Heart left ventricle (tissue), 16 donors: ENCODE results near the gene CLEC18A. TPM values are rescaled to one million over a fixed set of nuclear protein-coding genes. Genes with fewer than 3 reads are reported as not detected.
"Not testable (repeated sequence)": the region's sequence is repeated elsewhere in the genome, so short reads cannot be mapped to it uniquely, and the experiment has no call there.

Experiments used
- ATAC-seq, 4 donors: fragments of 200-7000 bp; cut with Tn5 transposase; one replicate each; pipeline ENCODE4 v1.9.1; 2020 to 2022; ENCODE audit warnings: moderate library complexity in 4 of 4, mild to moderate bottlenecking in 3 of 4, moderate number of reproducible peaks in 1 of 4
- DNase-seq, 5 donors: peaks; one replicate each; pipeline ENCODE4 v3.0.0-alpha.2; 2020
- H3K27ac ChIP-seq, 12 donors: fragments of 200-600 bp; sonication (generic) in 4 of 12; one replicate each; pipeline versions ENCODE4 v1.5.0 to v1.8.0; 2016 to 2022; ENCODE audit warnings: mild to moderate bottlenecking in 2 of 12
- H3K27me3 ChIP-seq, 9 donors: fragments of 200-600 bp; sonication (generic) in 2 of 9; one replicate each; pipeline versions ENCODE4 v1.5.1 to v1.8.0; 2016 to 2022; ENCODE audit warnings: mild to moderate bottlenecking in 3 of 9
- H3K36me3 ChIP-seq, 9 donors: fragments of 200-600 bp; sonication (generic) in 2 of 9; one replicate each; pipeline versions ENCODE4 v1.5.0 to v1.8.0; 2018 to 2022; ENCODE audit warnings: mild to moderate bottlenecking in 2 of 9
- H3K4me1 ChIP-seq, 12 donors: fragments of 200-600 bp; sonication (generic) in 4 of 12; one replicate each; pipeline versions ENCODE4 v1.5.0 to v1.8.0; 2016 to 2022; ENCODE audit warnings: mild to moderate bottlenecking in 3 of 12
- H3K4me3 ChIP-seq, 12 donors: fragments of 200-600 bp; sonication (generic) in 4 of 12; one replicate each; pipeline versions ENCODE4 v1.5.0 to v1.8.0; 2017 to 2022; ENCODE audit warnings: mild to moderate bottlenecking in 9 of 12, moderate library complexity in 4 of 12
- H3K9me3 ChIP-seq, 12 donors: fragments of 200-600 bp; sonication (generic) in 4 of 12; one replicate each; pipeline versions ENCODE4 v1.5.0 to v1.8.0; 2016 to 2022; ENCODE audit warnings: mild to moderate bottlenecking in 1 of 12
- POLR2A ChIP-seq, 2 donors: fragments of 450-650 bp; IDR thresholded peaks; one replicate each; pipeline ENCODE4 v1.6.1; 2017; ENCODE audit warnings: antibody characterized with exemption in 2 of 2, mild to moderate bottlenecking in 2 of 2, moderate library complexity in 2 of 2
- WGBS, 4 donors: extraction: QIAGEN DNeasy Blood & Tissue Kit in 2 of 4; methylation state at CpG; one replicate each; pipeline versions ENCODE4 v1.1.5 to v1.1.7; 2013 to 2018; 5-methylcytosine and 5-hydroxymethylcytosine counted together
- intact Hi-C, 10 donors: fragments of 100-400 bp; cut with DNase I; formaldehyde crosslinking; loops; one replicate each; pipeline versions ENCODE4 v1.11.1 to v1.14.2; 2022
- polyA plus RNA-seq, 2 donors: library from polyadenylated mRNA; stranded (reverse); fragments of 200-250 nt; gene quantifications; one replicate each; pipeline ENCODE4 v1.2.3, GENCODE V29; 2013
- total RNA-seq, 9 donors: library from RNA; depleted of rRNA in 2 of 9; stranded (reverse); fragments of >200 nt in 2 of 9; fragmentation: NEBNext Ultra II Directional in 3 of 9; extraction: Animal tissue kit (Norgen Biotek cat#: 25700) in 3 of 9; gene quantifications; one replicate each; pipeline versions ENCODE4 v1.1.0 to v1.2.4, GENCODE V29; 2016 to 2023
- donor health status: ischemic (EF 13 %, LVEDD 7.1; RV severe dilation, severe dysfunction).
- donor health status: healthy with polysubstance abuse.
- donor health status: DM: no; HTN: yes; CAD: no.
- donor health status: DM: no; HTN: no; CAD: no.
- donor health status: ischemic (EF 25% LVEDD 6.9; RV normal size, moderate dysfunction).
- donor health status: ischemic (EF 25% LVEDD 5.7; RV mildly dilated, moderate dysfunction).
- donor health status: healthy.
- donor health status: DM: yes; HTN: yes; CAD: no.
- donor health status: ischemic (EF 35%, LVEDD 5.7; RV mildly dilated, moderate dysfunction).
- donor health status: nonischemic (EF 11% LVEDD 7.7; RV severe dilation, severe dysfunction).
- donor health status: DM: yes; HTN: yes; CAD: no.
- donor health status: PGD.
- donor health status: ischemic (EF 29% LVEDD 5.4; RV normal size, mild dysfunction).
- donor health status: nonischemic (EF 23%, LVEDD 6.1; RV moderate dilation, normal function).

CLEC18A gene
- total and polyA plus RNA-seq, 11 donors, result 0.08 to 1.1 (median 0.13) TPM; not detected in 5

DNA sequence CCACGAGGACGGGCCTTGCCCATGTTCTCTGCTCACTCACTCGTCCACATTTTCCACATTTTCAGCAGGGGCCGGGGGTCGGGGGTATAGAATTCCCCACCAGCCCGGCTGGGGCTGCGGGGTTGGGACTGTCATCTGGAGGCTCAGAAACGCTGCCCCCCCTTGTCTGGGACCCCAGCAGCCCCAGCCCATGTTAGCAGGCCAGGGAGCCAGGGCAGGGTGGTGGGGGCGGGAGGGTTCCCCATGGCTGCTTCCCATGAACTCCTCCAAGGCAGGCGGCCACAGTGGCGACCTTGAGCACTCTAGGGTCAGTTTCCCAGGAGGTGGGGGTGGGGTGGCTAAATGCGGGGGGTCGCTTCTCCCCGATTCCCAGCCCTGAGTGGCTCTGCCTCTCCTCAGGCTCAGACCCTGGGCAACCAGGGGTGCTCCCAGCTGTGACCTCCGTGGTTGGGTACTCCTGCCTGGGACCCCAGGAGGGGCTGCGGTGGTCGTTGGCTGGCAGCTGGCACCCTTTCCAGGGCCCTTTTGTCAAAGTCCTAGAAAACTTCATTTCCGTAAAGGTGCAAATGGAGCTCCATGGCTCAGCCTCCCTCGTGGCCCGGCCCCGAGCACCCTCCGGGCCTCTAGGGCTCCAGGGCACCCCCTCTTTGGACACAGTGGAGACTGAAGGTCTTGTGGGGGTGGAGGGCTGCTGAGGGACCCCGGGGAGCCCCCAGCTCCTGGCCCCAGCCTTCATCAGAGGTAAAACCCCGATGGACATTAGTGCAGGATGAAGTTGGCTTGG, 1.6 kb downstream of the CLEC18A start:
- H3K36me3 ChIP-seq, ATAC-seq, H3K9me3 ChIP-seq, H3K27me3 ChIP-seq, intact Hi-C loops, H3K4me3 ChIP-seq, H3K27ac ChIP-seq, H3K4me1 ChIP-seq: not testable (repeated sequence)
- 75 to 93% (median 87%) methylated on average over 7 to 17 of the region's 24 CpGs for WGBS, 4 donors
- DNase-seq, result peak in 2 of 5 donors; percentile 17 to 26

DNA sequence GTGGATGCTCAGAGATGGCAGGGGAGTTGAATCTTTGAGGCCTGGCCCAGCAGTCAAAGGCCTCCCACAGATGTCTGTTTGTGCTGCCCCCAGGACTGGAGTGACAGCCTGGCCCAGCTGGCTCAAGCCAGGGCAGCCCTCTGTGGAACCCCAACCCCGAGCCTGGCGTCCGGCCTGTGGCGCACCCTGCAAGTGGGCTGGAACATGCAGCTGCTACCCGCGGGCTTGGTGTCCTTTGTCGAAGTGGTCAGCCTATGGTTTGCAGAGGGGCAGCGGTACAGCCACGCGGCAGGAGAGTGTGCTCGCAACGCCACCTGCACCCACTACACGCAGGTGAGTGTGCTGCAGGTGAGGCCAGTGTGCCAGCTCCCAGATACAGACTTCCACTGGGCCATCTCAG, 3.1 kb downstream of the CLEC18A start:
- H3K36me3 ChIP-seq, DNase-seq, ATAC-seq, H3K27ac ChIP-seq, intact Hi-C loops, H3K27me3 ChIP-seq, H3K9me3 ChIP-seq, H3K4me3 ChIP-seq, H3K4me1 ChIP-seq: not testable (repeated sequence)
- WGBS, 4 donors, result 60 to 95% (median 93%) methylated on average over 1 to 13 of the region's 13 CpGs

GRCh38 chr16:69963312-69963711, 12.2 kb downstream of the CLEC18A start:
- ATAC-seq, H3K9me3 ChIP-seq, H3K27me3 ChIP-seq, H3K4me1 ChIP-seq, H3K27ac ChIP-seq, H3K36me3 ChIP-seq, H3K4me3 ChIP-seq, intact Hi-C loops, DNase-seq: not testable (repeated sequence)
- 94 to 99% methylated on average over 6 to 7 of the region's 9 CpGs; no CpG with 5 or more reads in 2 of the 4 donors for WGBS, 4 donors

GRCh38 chr16:69964960-69965660, 14.0 kb downstream of the CLEC18A start:
- TF ChIP-seq POLR2A (IDR thresholded peaks at IDR 0.05), result peak in 1 of 2 donors; percentile 81
- Histone ChIP-seq H3K27ac (peak overlapping the region in 11 of 12 donors; percentile 38 to 89 (median 76)), H3K4me3 (peak overlapping the region; percentile 17 to 80 (median 54))
- DNase-seq (peak; percentile 46 to 84 (median 81)), ATAC-seq (peak; percentile 85 to 98 (median 94))
- H3K27me3 ChIP-seq, H3K4me1 ChIP-seq, H3K9me3 ChIP-seq, intact Hi-C loops, H3K36me3 ChIP-seq: not testable (repeated sequence)
- 10 to 88% (median 38%) methylated on average over 6 to 56 of the region's 68 CpGs for WGBS, 4 donors

DNA sequence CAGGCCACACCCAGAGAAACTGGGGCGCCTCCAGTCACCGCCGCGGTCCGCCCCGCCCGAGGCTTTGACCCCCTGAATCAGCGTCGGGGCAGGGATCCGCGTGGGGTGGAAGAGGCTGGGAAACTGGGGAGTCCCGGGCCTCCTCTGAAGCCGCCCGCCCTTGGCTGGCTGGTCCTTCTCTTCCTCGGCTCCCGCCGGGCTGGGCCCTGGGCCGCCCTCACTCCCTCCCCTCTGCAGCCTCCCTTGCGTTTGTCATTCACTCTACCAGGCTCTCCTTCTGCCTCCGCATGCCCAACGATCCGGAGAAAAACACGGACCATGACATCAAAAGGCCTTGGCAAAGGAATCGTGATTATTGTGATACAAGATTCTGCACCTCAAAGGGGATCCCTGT, 14.5 kb downstream of the CLEC18A start:
- ATAC-seq, result peak in 3 of 4 donors; percentile 7 to 76 (median 59)
- intact Hi-C loops, H3K36me3 ChIP-seq, H3K27me3 ChIP-seq, DNase-seq, H3K9me3 ChIP-seq, H3K4me1 ChIP-seq: not testable (repeated sequence)
- WGBS, 4 donors, result 3 to 7% methylated on average over 5 of the region's 24 CpGs; no CpG with 5 or more reads in 2 of the 4 donors
- H3K4me3 ChIP-seq, result peak overlapping the region in 11 of 12 donors; percentile 45 to 80 (median 56)
- H3K27ac ChIP-seq, result peak overlapping the region in 10 of 12 donors; percentile 16 to 89 (median 76)

GRCh38 chr16:69967688-69968087, 16.6 kb downstream of the CLEC18A start:
- intact Hi-C loops, DNase-seq, H3K36me3 ChIP-seq, H3K9me3 ChIP-seq, H3K4me1 ChIP-seq, H3K27me3 ChIP-seq, ATAC-seq, H3K27ac ChIP-seq, H3K4me3 ChIP-seq: not testable (repeated sequence)
- WGBS, 4 donors, result no CpG with 5 or more reads among the region's 5 CpGs

- H3K9me3 ChIP-seq, ATAC-seq, intact Hi-C loops, DNase-seq, H3K27ac ChIP-seq, H3K27me3 ChIP-seq, H3K4me1 ChIP-seq, H3K4me3 ChIP-seq, H3K36me3 ChIP-seq: not testable (repeated sequence)
- no CpG with 5 or more reads among the region's 10 CpGs for WGBS, 4 donors
Observed at GRCh38 chr16:69968125-69968524, 17.0 kb downstream of the CLEC18A start.

DNA sequence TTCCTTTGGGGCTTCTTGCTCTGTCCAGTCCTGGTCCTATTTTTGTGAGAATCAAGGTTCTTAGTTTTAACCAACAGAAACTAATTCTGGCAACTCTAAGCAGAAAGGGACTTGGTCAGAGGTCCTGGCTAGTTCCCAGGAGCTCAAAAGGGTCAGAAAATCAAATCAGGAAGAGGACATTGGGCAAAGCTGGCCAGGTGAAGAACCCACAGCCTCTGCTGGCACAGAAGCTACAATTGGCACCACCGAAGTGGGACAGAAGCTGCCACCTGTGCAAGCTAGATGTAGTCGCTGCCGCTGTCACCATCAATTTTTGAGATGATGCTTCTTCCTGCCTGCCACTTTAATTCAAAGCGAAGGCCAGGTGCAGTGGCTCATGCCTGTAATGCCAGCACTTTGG, 18.5 kb downstream of the CLEC18A start:
- ATAC-seq, intact Hi-C loops, DNase-seq, H3K27ac ChIP-seq, H3K36me3 ChIP-seq, H3K4me3 ChIP-seq, H3K9me3 ChIP-seq, H3K4me1 ChIP-seq, H3K27me3 ChIP-seq: not testable (repeated sequence)
- 84 to 100% (median 94%) methylated on average over 1 to 4 of the region's 4 CpGs for WGBS, 4 donors

GRCh38 chr16:69972120-69972519, 21.0 kb downstream of the CLEC18A start:
- H3K4me3 ChIP-seq, H3K4me1 ChIP-seq, H3K36me3 ChIP-seq, H3K27me3 ChIP-seq, H3K9me3 ChIP-seq, H3K27ac ChIP-seq, DNase-seq, intact Hi-C loops: not testable (repeated sequence)
- 53 to 100% (median 79%) methylated on average over 3 to 4 of the region's 7 CpGs for WGBS, 4 donors
- ATAC-seq, result peak in 1 of 4 donors; percentile 64

GRCh38 chr16:69972935-69973334, 21.8 kb downstream of the CLEC18A start:
- H3K4me1 ChIP-seq, H3K4me3 ChIP-seq, H3K9me3 ChIP-seq, H3K27ac ChIP-seq, DNase-seq, ATAC-seq, H3K27me3 ChIP-seq, H3K36me3 ChIP-seq, intact Hi-C loops: not testable (repeated sequence)
- 88 to 96% (median 91%) methylated on average over 2 to 7 of the region's 8 CpGs for WGBS, 4 donors

DNA sequence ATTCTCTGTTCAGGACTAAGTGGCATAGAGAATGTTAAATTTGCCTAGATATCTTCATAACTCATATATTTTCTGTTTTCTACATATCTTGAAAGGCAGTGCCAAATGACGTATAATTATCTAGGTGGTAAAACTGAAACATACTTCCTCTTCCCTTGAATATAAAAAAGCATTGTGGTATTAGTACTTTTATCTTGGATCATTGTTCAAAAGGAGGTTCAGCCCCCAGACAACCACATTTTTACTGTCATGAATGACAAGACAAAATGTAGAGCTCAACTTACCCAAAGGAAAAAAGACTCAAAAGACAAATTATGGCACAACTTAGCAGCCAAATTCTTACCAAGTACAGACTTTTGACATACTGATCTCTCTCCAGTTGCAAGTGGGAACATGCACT, 34.1 kb downstream of the CLEC18A start:
- H3K27ac ChIP-seq, ATAC-seq, DNase-seq, intact Hi-C loops, H3K4me3 ChIP-seq, H3K4me1 ChIP-seq, H3K9me3 ChIP-seq, H3K27me3 ChIP-seq: not testable (repeated sequence)
- 85 to 94% (median 88%) methylated on average over 1 of the region's 1 CpG for WGBS, 4 donors
- H3K36me3 ChIP-seq, result peaks cover 0 to 26% (median 11%) of the 10 kb centered on the region in 9 donors
